IMR-90 (cell line): ENCODE measurements around the gene FAM234A. TPM values are rescaled to one million over a fixed set of nuclear protein-coding genes. Genes with fewer than 3 reads are reported as not detected.

ENCODE experiments used
- ATAC-seq: fragments of 200-7000 bp; cut with Tn5 transposase; 2 replicates; pipeline ENCODE4 v1.9.1; 2020; ENCODE audit warnings: low read depth, mild to moderate bottlenecking, moderate library complexity
- BruUV-seq: library from RNA; stranded (reverse); fragments of 400-500 nt; replicated peaks from 2 replicates; lab custom pipeline; 2021; lab: Mats Ljungman, UMichigan
- CTCF ChIA-PET: fragments of 300-600 bp; formaldehyde crosslinking; extraction: SDS; loops from one replicate; lab custom pipeline; 2021; ENCODE audit warnings: antibody characterized with exemption; lab: Yijun Ruan, JAX
- POLR2A ChIA-PET: fragments of 300-600 bp; sonication (Branson Sonifier 250); formaldehyde crosslinking; loops from one replicate; lab custom pipeline; 2022; ENCODE audit warnings: antibody characterized with exemption; ENCODE audit not compliant: unreplicated experiment; lab: Charles Lee
- DNase-seq: peaks from one replicate; pipeline ENCODE4 v3.0.0; 2013
- H2AFZ ChIP-seq: replicated peaks from 2 replicates; pipeline ENCODE3; 2013; ENCODE audit warnings: low read length, mild to moderate bottlenecking; ENCODE audit not compliant: poor library complexity
- H2AK5ac ChIP-seq: 2 replicates; pipeline ENCODE4 v1.6.1; 2013; ENCODE audit warnings: low read depth, low read length, inconsistent platforms
- H2AK9ac ChIP-seq: replicated peaks from 2 replicates; pipeline ENCODE3; 2013; ENCODE audit warnings: mild to moderate bottlenecking, low read depth, low read length, moderate library complexity; ENCODE audit not compliant: poor library complexity
- H2BK120ac ChIP-seq: 2 replicates; pipeline ENCODE4 v1.6.1; 2013; ENCODE audit warnings: low read depth, low read length, inconsistent platforms
- H2BK15ac ChIP-seq: 3 replicates; pipeline ENCODE4 v1.6.1; 2013; ENCODE audit warnings: low read depth, low read length, inconsistent platforms
- H2BK20ac ChIP-seq: 2 replicates; pipeline ENCODE4 v1.6.1; 2013; ENCODE audit warnings: low read depth, mild to moderate bottlenecking, inconsistent platforms, low read length, moderate library complexity
- H2BK5ac ChIP-seq: 2 replicates; pipeline ENCODE4 v1.6.1; 2013; ENCODE audit warnings: mild to moderate bottlenecking, low read depth, low read length, inconsistent platforms; ENCODE audit not compliant: poor library complexity, severe bottlenecking
- H3K14ac ChIP-seq: replicated peaks from 2 replicates; pipeline ENCODE4 v1.6.1; 2013; ENCODE audit warnings: low read depth, low read length, inconsistent platforms
- H3K18ac ChIP-seq: 2 replicates; pipeline ENCODE4 v1.6.1; 2013; ENCODE audit warnings: low read depth, low read length, control low read depth
- H3K23ac ChIP-seq: 2 replicates; pipeline ENCODE4 v1.6.1; 2013; ENCODE audit warnings: low read depth, low read length, inconsistent platforms
- H3K27ac ChIP-seq: 2 replicates; pipeline ENCODE4 v1.5.1; 2013; ENCODE audit warnings: mild to moderate bottlenecking, control low read depth, low read length; ENCODE audit not compliant: insufficient read depth
- H3K27me3 ChIP-seq: 2 replicates; pipeline ENCODE4 v1.6.1; 2013; ENCODE audit warnings: low read length; ENCODE audit not compliant: control insufficient read depth, insufficient read depth
- H3K36me3 ChIP-seq: 2 replicates; pipeline ENCODE4 v1.6.1; 2013; ENCODE audit warnings: low read length, mixed read lengths; ENCODE audit not compliant: control insufficient read depth, insufficient read depth
- H3K4ac ChIP-seq: 2 replicates; pipeline ENCODE4 v1.6.1; 2013; ENCODE audit warnings: low read depth, low read length, inconsistent platforms
- H3K4me1 ChIP-seq: 2 replicates; pipeline ENCODE4 v1.6.1; 2013; ENCODE audit warnings: low read length, mixed read lengths; ENCODE audit not compliant: control insufficient read depth, insufficient read depth
- H3K4me2 ChIP-seq: 2 replicates; pipeline ENCODE4 v1.6.1; 2013; ENCODE audit warnings: low read depth, mild to moderate bottlenecking, control low read depth, low read length, moderate library complexity
- H3K4me3 ChIP-seq: 2 replicates; pipeline ENCODE4 v1.5.1; 2013; ENCODE audit warnings: low read depth, mild to moderate bottlenecking, control low read depth, low read length, moderate library complexity; ENCODE audit not compliant: insufficient read depth
- H3K56ac ChIP-seq: 2 replicates; pipeline ENCODE4 v1.6.1; 2013; ENCODE audit warnings: low read length, inconsistent platforms; ENCODE audit not compliant: insufficient read depth; ENCODE audit errors: extremely low read depth
- H3K79me1 ChIP-seq, 2 experiments: 2 replicates each; pipeline ENCODE4 v1.6.1; 2013; ENCODE audit warnings: low read length in 2 of 2, inconsistent platforms in 1 of 2, low read depth in 1 of 2
- H3K9ac ChIP-seq: 2 replicates; pipeline ENCODE4 v1.6.1; 2013; ENCODE audit warnings: low read depth, low read length, control low read depth
- H3K9me1 ChIP-seq: 2 replicates; pipeline ENCODE4 v1.6.1; 2013; ENCODE audit warnings: low read length, inconsistent platforms; ENCODE audit not compliant: insufficient read depth
- H3K9me3 ChIP-seq: 2 replicates; pipeline ENCODE4 v1.6.1; 2013; ENCODE audit warnings: low read length; ENCODE audit not compliant: control insufficient read depth, insufficient read depth
- H4K20me1 ChIP-seq: 2 replicates; pipeline ENCODE4 v1.6.1; 2013; ENCODE audit warnings: low read length, inconsistent platforms; ENCODE audit not compliant: insufficient read depth
- H4K5ac ChIP-seq: 2 replicates; pipeline ENCODE4 v1.6.1; 2013; ENCODE audit warnings: mild to moderate bottlenecking, low read depth, low read length, control low read depth
- H4K8ac ChIP-seq, 2 experiments: 2 replicates each; pipeline ENCODE4 v1.6.1; 2013; ENCODE audit warnings: low read depth in 2 of 2, low read length in 2 of 2, control low read depth in 1 of 2, inconsistent platforms in 1 of 2
- H4K91ac ChIP-seq: 2 replicates; pipeline ENCODE4 v1.6.1; 2013; ENCODE audit warnings: low read depth, low read length, inconsistent platforms; ENCODE audit not compliant: insufficient read depth
- BHLHE40 ChIP-seq: fragments of 150-350 bp; IDR thresholded peaks from 2 replicates; pipeline ENCODE4 v1.6.1; 2016; ENCODE audit warnings: mild to moderate bottlenecking, low read depth, low read length
- MXI1 ChIP-seq: IDR thresholded peaks from 2 replicates; pipeline ENCODE4 v1.6.1; 2012; ENCODE audit warnings: low read depth, mild to moderate bottlenecking, low read length, moderate library complexity, borderline replicate concordance
- NFE2L2 ChIP-seq: fragments of 150-350 bp; IDR thresholded peaks from 2 replicates; pipeline ENCODE4 v1.6.1; 2016; ENCODE audit warnings: low read depth, mild to moderate bottlenecking, low read length
- RCOR1 ChIP-seq: IDR thresholded peaks from 2 replicates; pipeline ENCODE4 v1.6.1; 2012; ENCODE audit warnings: mild to moderate bottlenecking, low read length, improper control_type of control experiment; ENCODE audit not compliant: insufficient replicate concordance
- RFX5 ChIP-seq: IDR thresholded peaks from 2 replicates; pipeline ENCODE4 v1.8.0; 2012; ENCODE audit warnings: low read depth, mild to moderate bottlenecking, low read length, moderate library complexity
- SMC3 ChIP-seq: fragments of 150-350 bp; IDR thresholded peaks from 2 replicates; pipeline ENCODE4 v1.6.1; 2016; ENCODE audit warnings: low read depth, mild to moderate bottlenecking, antibody characterized with exemption, low read length, moderate library complexity
- whole genome bisulfite sequencing, 2 experiments: methylation state at CpG; one replicate each; pipeline versions ENCODE4 v1.1.5 to v1.1.7; 2013; ENCODE audit warnings: missing lambda C conversion rate in 2 of 2; ENCODE audit not compliant: insufficient read length in 1 of 2; ENCODE audit errors: extremely low coverage in 2 of 2; 5-methylcytosine and 5-hydroxymethylcytosine counted together
- dilution Hi-C: fragments of 300-500 bp; cut with HindIII; formaldehyde crosslinking; loops from one replicate; pipeline ENCODE4 v1.14.3; 2018; ENCODE audit warnings: low sequenced_read_pairs; ENCODE audit not compliant: unreplicated experiment
- in situ Hi-C: fragments of 300-500 bp; cut with MboI; formaldehyde crosslinking; loops from 3 replicates; pipeline ENCODE4 v1.14.3; 2019; ENCODE audit warnings: low sequenced_read_pairs, inconsistent platforms, mixed read lengths
- intact Hi-C: fragments of 100-400 bp; cut with micrococcal nuclease; formaldehyde crosslinking; loops from 2 replicates; pipeline ENCODE4 v1.10.0; 2022
- polyA plus RNA-seq, 3 experiments: library from polyadenylated mRNA; depleted of rRNA; stranded (reverse); fragments of >200 nt; gene quantifications; 2 replicates each; pipeline ENCODE4 v1.2.3, GENCODE V29; 2012; ENCODE audit warnings: low replicate concordance in 1 of 3
- total RNA-seq: library from RNA; depleted of rRNA; stranded (reverse); fragments of >200 nt; gene quantifications from 2 replicates; pipeline ENCODE4 v1.2.3, GENCODE V29; 2012
- TF ChIP-seq, protein P1 (sequence below): fragments of 150-350 bp; IDR thresholded peaks from 2 replicates; pipeline ENCODE4 v1.6.1; 2017; ENCODE audit warnings: mild to moderate bottlenecking, antibody characterized with exemption, low read length, low read depth

FAM234A gene
- total and polyA plus RNA-seq, 2 of the 4 experiments (the other 2 are of a cell fraction), result 30.3 to 64.2 TPM

DNA sequence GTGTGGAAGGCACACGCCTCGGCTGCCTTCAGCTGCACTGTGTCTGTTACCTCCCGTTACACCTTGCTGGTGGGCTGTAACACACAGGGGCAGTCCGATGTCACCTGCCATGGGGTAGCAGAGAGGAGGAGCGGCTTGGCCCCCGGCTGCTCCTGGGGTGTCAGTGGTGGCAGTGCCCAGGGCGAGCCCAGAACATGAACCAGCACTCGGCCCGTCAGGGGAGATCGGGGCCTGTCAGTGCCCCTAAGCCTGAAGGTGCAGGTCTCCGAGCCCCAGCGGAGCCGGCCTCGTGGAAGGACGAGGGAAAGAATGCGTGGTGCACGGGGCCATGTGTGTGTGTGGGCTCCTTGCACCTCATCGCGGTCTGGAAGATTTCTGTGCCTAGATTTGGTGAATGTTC lies 25.7 kb downstream of the FAM234A start:
- WGBS, 2 experiments, result no CpG with 5 or more reads among the region's 19 CpGs
- H3K4me1 ChIP-seq, result no peaks in the 10 kb centered on the region
- H4K5ac ChIP-seq, result no peak overlapping the region
- no peak overlapping the region for H3K9ac ChIP-seq
- H3K4me2 ChIP-seq, result no peak overlapping the region
- no peak overlapping the region for H3K23ac ChIP-seq
- H2BK20ac ChIP-seq, result no peak overlapping the region
- no peak overlapping the region for H2AK5ac ChIP-seq
- no peak overlapping the region for H3K56ac ChIP-seq
- TF ChIP-seq BHLHE40, result no peak
- no peak for TF ChIP-seq MXI1
- TF ChIP-seq RCOR1, result no peak
- TF ChIP-seq NFE2L2, result no peak
- TF ChIP-seq SMC3, result no peak
- no peak for TF ChIP-seq RFX5
- TF ChIP-seq, protein P1, sequence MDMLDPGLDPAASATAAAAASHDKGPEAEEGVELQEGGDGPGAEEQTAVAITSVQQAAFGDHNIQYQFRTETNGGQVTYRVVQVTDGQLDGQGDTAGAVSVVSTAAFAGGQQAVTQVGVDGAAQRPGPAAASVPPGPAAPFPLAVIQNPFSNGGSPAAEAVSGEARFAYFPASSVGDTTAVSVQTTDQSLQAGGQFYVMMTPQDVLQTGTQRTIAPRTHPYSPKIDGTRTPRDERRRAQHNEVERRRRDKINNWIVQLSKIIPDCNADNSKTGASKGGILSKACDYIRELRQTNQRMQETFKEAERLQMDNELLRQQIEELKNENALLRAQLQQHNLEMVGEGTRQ, result no peak
- no peak overlapping the region for H2BK15ac ChIP-seq
- no peak overlapping the region for H3K27ac ChIP-seq
- no peaks in the 10 kb centered on the region for H3K79me1 ChIP-seq
- H2BK5ac ChIP-seq, result no peak overlapping the region
- DNase-seq (no peak), ATAC-seq (no peak)
- no peak overlapping the region for H4K8ac ChIP-seq
- no peaks in the 10 kb centered on the region for H4K20me1 ChIP-seq
- dilution Hi-C loops, result no loop called here
- no peak overlapping the region for H3K4me3 ChIP-seq
- H3K9me1 ChIP-seq, result no peaks in the 10 kb centered on the region
- peaks cover 43% of the 10 kb centered on the region for H3K36me3 ChIP-seq
- H3K27me3 ChIP-seq, result no peaks in the 10 kb centered on the region
- ChIA-PET POLR2A (no interaction called here), CTCF (no interaction called here)
- peak overlapping the region; percentile 55 for H2AK9ac ChIP-seq
- H3K14ac ChIP-seq, result no peak overlapping the region
- H3K9me3 ChIP-seq, result no peaks in the 10 kb centered on the region
- H3K18ac ChIP-seq, result no peak overlapping the region
- H2BK120ac ChIP-seq, result no peak overlapping the region
- no peak overlapping the region for H2AFZ ChIP-seq
- H4K91ac ChIP-seq, result no peak overlapping the region
- no TSS peak for BruUV-seq
- no peak overlapping the region for H3K4ac ChIP-seq
- in situ Hi-C loops, result no loop called here
- intact Hi-C loops, result no loop called here
